NT2/D1 (cell line): Measurements from ENCODE around the gene EFTUD2.

ENCODE experiments used
- YY1 ChIP-seq: IDR thresholded peaks from 2 replicates; pipeline ENCODE4 v1.6.1; 2011; ENCODE audit not compliant: insufficient read length, insufficient read depth
- ZNF274 ChIP-seq: IDR thresholded peaks from 2 replicates; pipeline ENCODE4 v1.6.1; 2011; ENCODE audit warnings: mild to moderate bottlenecking, low read depth, low read length

- no peak for TF ChIP-seq YY1
- TF ChIP-seq ZNF274 = no peak
Measured at GRCh38 chr17:44829523-44830358, 69.5 kb downstream of the EFTUD2 start, which contains the start of gene GJC1.
